GM18507 (cell line): ENCODE measurements around the gene LPAR2.
"Not testable (repeated sequence)": the region's sequence is repeated elsewhere in the genome, so short reads cannot be mapped to it uniquely, and the experiment has no call there.

ENCODE experiments used
- DNase-seq: peaks from one replicate; pipeline ENCODE4 v3.0.0; 2011; ENCODE audit warnings: low read depth; ENCODE audit not compliant: insufficient read length; ENCODE audit errors: extremely low spot score
- FAIRE-seq: peaks from 2 replicates; lab custom pipeline; 2011; peaks lifted over from hg19 to GRCh38; lab: Jason Lieb, UNC

LPAR2 gene

GRCh38 chr19:19606021-19606420 is 22.0 kb downstream of the LPAR2 start:
- FAIRE-seq = no peak
- DNase-seq = no peak

GRCh38 chr19:19602713-19603324 is 25.2 kb downstream of the LPAR2 start:
- DNase-seq = no peak

GRCh38 chr19:19602136-19602712 is 25.8 kb downstream of the LPAR2 start:
- FAIRE-seq = no peak
- no peak for DNase-seq

More at GRCh38 chr19:19602713-19603324, 25.2 kb downstream of the LPAR2 start:
- no peak for FAIRE-seq

- DNase-seq = no peak
- peak; percentile 74 for FAIRE-seq
Observed at GRCh38 chr19:19600793-19601330, 27.2 kb downstream of the LPAR2 start.

GRCh38 chr19:19598728-19599451 is 29.1 kb downstream of the LPAR2 start:
- DNase-seq = not testable (repeated sequence)
- FAIRE-seq = peak; percentile 71

GRCh38 chr19:19597809-19598306 is 30.2 kb downstream of the LPAR2 start:
- DNase-seq = peak; percentile 53

GRCh38 chr19:19595171-19595701 is 32.8 kb downstream of the LPAR2 start:
- no peak for FAIRE-seq
- DNase-seq = no peak

More at GRCh38 chr19:19597809-19598306, 30.2 kb downstream of the LPAR2 start:
- FAIRE-seq = peak; percentile 98

- DNase-seq = no peak
- FAIRE-seq = no peak
Observed at GRCh38 chr19:19594381-19594780, 33.6 kb downstream of the LPAR2 start.

- FAIRE-seq (no peak), DNase-seq (no peak)
Observed at GRCh38 chr19:19592690-19593089, 35.3 kb downstream of the LPAR2 start.

- FAIRE-seq (peak; percentile 70), DNase-seq (peak; percentile 42)
Observed at GRCh38 chr19:19591133-19591825, 36.7 kb downstream of the LPAR2 start.

- no peak for FAIRE-seq
- no peak for DNase-seq
Observed at GRCh38 chr19:19588546-19588945, 39.5 kb downstream of the LPAR2 start.

- FAIRE-seq (no peak), DNase-seq (no peak)
Observed at GRCh38 chr19:19587771-19588170, 40.2 kb downstream of the LPAR2 start.

- no peak for FAIRE-seq
- no peak for DNase-seq
Observed at GRCh38 chr19:19584356-19584755, 43.7 kb downstream of the LPAR2 start.

- no peak for FAIRE-seq
- no peak for DNase-seq
Observed at GRCh38 chr19:19582471-19582870, 45.5 kb downstream of the LPAR2 start.

- DNase-seq (no peak), FAIRE-seq (no peak)
Observed at GRCh38 chr19:19581391-19581790, 46.6 kb downstream of the LPAR2 start.

GRCh38 chr19:19580418-19580817 is 47.6 kb downstream of the LPAR2 start:
- no peak for FAIRE-seq
- no peak for DNase-seq

GRCh38 chr19:19579533-19580361 is 48.3 kb downstream of the LPAR2 start:
- FAIRE-seq = no peak
- DNase-seq = no peak

- no peak for DNase-seq
Observed at GRCh38 chr19:19578252-19578651, 49.8 kb downstream of the LPAR2 start.

GRCh38 chr19:19575411-19575810 is 52.6 kb downstream of the LPAR2 start:
- no peak for DNase-seq
- no peak for FAIRE-seq

More at GRCh38 chr19:19578252-19578651, 49.8 kb downstream of the LPAR2 start:
- no peak for FAIRE-seq
